ENCODE data around the gene ANTXR2. TPM values are rescaled to one million over a fixed set of nuclear protein-coding genes. Genes with fewer than 3 reads are reported as not detected.

ANTXR2 gene
- total and polyA plus RNA-seq, 2 of the 13 experiments (the other 11 are each of a cell fraction or from before 2014, with no cell fraction given), result 4.6 to 14.5 TPM

GRCh38 chr4:80072744-80073472, at the start of gene ANTXR2 (continued):
- TF ChIP-seq ZNF407 (CRISPR knock-in tag; IDR thresholded peaks at IDR 0.05; ENCODE audit: not compliant biosample characterization), result no peak
- no peak for TF ChIP-seq ZHX1 (CRISPR knock-in tag; IDR thresholded peaks at IDR 0.05; ENCODE audit: low read depth)
- TF ChIP-seq MAX (IDR thresholded peaks at IDR 0.05), result peak; percentile 64
- no peak for TF ChIP-seq STAT5B (CRISPR knock-in tag; IDR thresholded peaks at IDR 0.05)
- TF ChIP-seq HDAC6 (IDR thresholded peaks at IDR 0.05; ENCODE audit: low read depth, low read length), result no peak
- 0 out of 2 replicates have a peak, but pooled peaks have one; percentile 59 for TF ChIP-seq ZSCAN30 (CRISPR knock-in tag; IDR thresholded peaks at IDR 0.05)
- no peak for TF ChIP-seq KDM1A (CRISPR knock-in tag; IDR thresholded peaks at IDR 0.05)
- TF ChIP-seq MIER2 (CRISPR knock-in tag; IDR thresholded peaks at IDR 0.05), result 0 out of 2 replicates have a peak, but pooled peaks have one; percentile 10
- no peak for TF ChIP-seq U2AF2 (IDR thresholded peaks at IDR 0.05; ENCODE audit: low read depth, low read length)
- no peak for TF ChIP-seq ZC3H4 (CRISPR knock-in tag; IDR thresholded peaks at IDR 0.05; ENCODE audit: borderline replicate concordance)
- TF ChIP-seq SUZ12 (IDR thresholded peaks at IDR 0.05; ENCODE audit: low read depth, low read length), result no peak
- no peak; the same call in 1 of the 2 replicates for TF ChIP-seq NKX3-1 (CRISPR knock-in tag; IDR thresholded peaks at IDR 0.05)
- no peak for TF ChIP-seq FOXO1 (CRISPR knock-in tag; IDR thresholded peaks at IDR 0.05)
- no peak for TF ChIP-seq TRIM22 (IDR thresholded peaks at IDR 0.05)
- peak; percentile 78 for TF ChIP-seq ZNF777 (CRISPR knock-in tag; IDR thresholded peaks at IDR 0.05)

All from HepG2 (cell line).